ENCODE measurements around the gene CKAP2L.

CKAP2L gene

GRCh38 chr2:112811276-112811831, 46.9 kb upstream of the CKAP2L start:
- TF ChIP-seq NFIC (IDR thresholded peaks at IDR 0.05) (no peak), CEBPB (IDR thresholded peaks at IDR 0.05) (no peak), USF1 (IDR thresholded peaks at IDR 0.05) (no peak), EGR1 (IDR thresholded peaks at IDR 0.05) (no peak), TAF1 (IDR thresholded peaks at IDR 0.05; ENCODE audit: low read depth) (no peak), YY1 (IDR thresholded peaks at IDR 0.05; ENCODE audit: low read depth) (no peak), RAD21 (IDR thresholded peaks at IDR 0.05; ENCODE audit: low read depth) (no peak), REST (IDR thresholded peaks at IDR 0.05; ENCODE audit: low read depth) (no peak)

- TF ChIP-seq CEBPB (IDR thresholded peaks at IDR 0.05): no peak
These were observed 44.7 kb upstream of the CKAP2L start for GRCh38 chr2:112809112-112809511.

GRCh38 chr2:112807233-112807807, 42.9 kb upstream of the CKAP2L start:
- TF ChIP-seq USF1 (IDR thresholded peaks at IDR 0.05) (no peak), MAX (IDR thresholded peaks at IDR 0.05) (no peak), CREB1 (IDR thresholded peaks at IDR 0.05; ENCODE audit: low read depth) (no peak), YY1 (IDR thresholded peaks at IDR 0.05; ENCODE audit: low read depth) (no peak), CEBPB (IDR thresholded peaks at IDR 0.05) (no peak), FOXM1 (IDR thresholded peaks at IDR 0.05; ENCODE audit: borderline replicate concordance, low read depth) (no peak)

GRCh38 chr2:112805542-112805941, 41.1 kb upstream of the CKAP2L start:
- TF ChIP-seq EP300 (IDR thresholded peaks at IDR 0.05; ENCODE audit: borderline replicate concordance): no peak
- no peak for TF ChIP-seq TAF1 (IDR thresholded peaks at IDR 0.05; ENCODE audit: low read depth)
- no peak for TF ChIP-seq CREB1 (IDR thresholded peaks at IDR 0.05; ENCODE audit: low read depth)
- no peak for TF ChIP-seq EGR1 (IDR thresholded peaks at IDR 0.05)
- no peak for TF ChIP-seq ZBTB7A (IDR thresholded peaks at IDR 0.05; ENCODE audit: low read depth)
- no peak for TF ChIP-seq CEBPB (IDR thresholded peaks at IDR 0.05)
- TF ChIP-seq RAD21 (IDR thresholded peaks at IDR 0.05; ENCODE audit: low read depth): no peak
- no peak for TF ChIP-seq USF1 (IDR thresholded peaks at IDR 0.05)
- TF ChIP-seq NFIC (IDR thresholded peaks at IDR 0.05): no peak

GRCh38 chr2:112803691-112804521, 39.5 kb upstream of the CKAP2L start:
- TF ChIP-seq REST (IDR thresholded peaks at IDR 0.05; ENCODE audit: low read depth) (no peak), EP300 (IDR thresholded peaks at IDR 0.05; ENCODE audit: borderline replicate concordance) (no peak), USF1 (IDR thresholded peaks at IDR 0.05) (no peak), MAX (IDR thresholded peaks at IDR 0.05) (no peak), FOXM1 (IDR thresholded peaks at IDR 0.05; ENCODE audit: borderline replicate concordance, low read depth) (no peak), TAF1 (IDR thresholded peaks at IDR 0.05; ENCODE audit: low read depth) (no peak), NFIC (IDR thresholded peaks at IDR 0.05) (no peak), ZBTB7A (IDR thresholded peaks at IDR 0.05; ENCODE audit: low read depth) (no peak), YY1 (IDR thresholded peaks at IDR 0.05; ENCODE audit: low read depth) (no peak), CREB1 (IDR thresholded peaks at IDR 0.05; ENCODE audit: low read depth) (no peak), CEBPB (IDR thresholded peaks at IDR 0.05) (no peak), EGR1 (IDR thresholded peaks at IDR 0.05) (no peak), TEAD4 (IDR thresholded peaks at IDR 0.05) (no peak)
